Tibial nerve (tissue), 4 donors: ENCODE data around the gene MICAL2.

Experiments
- EP300 ChIP-seq, 2 donors: sonication (generic); formaldehyde crosslinking; IDR thresholded peaks; one replicate each; pipeline ENCODE4 v1.6.1; 2017; ENCODE audit warnings: antibody characterized with exemption in 2 of 2, mild to moderate bottlenecking in 1 of 2
- TF ChIP-seq, protein P1 (sequence below), 5 experiments: fragments of 200-600 bp in 3 of 5; fragments of 450-650 bp in 2 of 5; sonication (generic) in 3 of 5; IDR thresholded peaks; one replicate each; pipeline ENCODE4 v1.5.1; 2016 to 2019; ENCODE audit warnings: antibody characterized with exemption in 5 of 5, mild to moderate bottlenecking in 3 of 5, moderate library complexity in 2 of 5

DNA sequence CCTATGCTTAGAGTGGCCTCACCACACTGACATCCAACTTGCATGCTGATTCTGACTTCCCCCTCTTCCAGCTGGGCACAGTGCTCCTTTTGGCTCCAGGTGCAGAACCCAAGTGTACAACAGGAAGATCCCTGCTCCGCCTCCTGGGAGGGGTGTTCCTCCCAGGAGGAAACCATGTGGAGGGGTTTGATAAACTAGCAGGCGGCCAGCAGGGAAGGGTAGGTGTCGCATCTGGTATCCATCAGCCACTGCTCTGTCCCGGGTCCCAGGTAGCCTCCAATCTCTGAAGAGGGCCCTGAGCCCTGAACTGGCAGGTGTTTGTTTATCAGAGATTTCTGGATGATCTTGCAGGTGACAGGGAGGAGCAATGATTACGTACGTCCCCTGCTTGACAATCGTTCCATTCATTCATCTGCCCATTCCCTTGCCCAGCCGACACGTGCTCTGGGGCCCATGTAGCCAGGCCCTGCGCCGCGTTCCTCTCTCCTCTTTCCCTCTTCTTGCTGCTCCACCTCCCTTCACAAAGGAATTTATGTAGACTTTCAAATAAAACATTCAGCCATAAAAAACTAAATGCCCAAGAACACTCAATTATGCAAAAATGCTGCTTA lies 41.2 kb upstream of the MICAL2 start:
- no peak for TF ChIP-seq EP300 (IDR thresholded peaks at IDR 0.05)
- TF ChIP-seq, protein P1, sequence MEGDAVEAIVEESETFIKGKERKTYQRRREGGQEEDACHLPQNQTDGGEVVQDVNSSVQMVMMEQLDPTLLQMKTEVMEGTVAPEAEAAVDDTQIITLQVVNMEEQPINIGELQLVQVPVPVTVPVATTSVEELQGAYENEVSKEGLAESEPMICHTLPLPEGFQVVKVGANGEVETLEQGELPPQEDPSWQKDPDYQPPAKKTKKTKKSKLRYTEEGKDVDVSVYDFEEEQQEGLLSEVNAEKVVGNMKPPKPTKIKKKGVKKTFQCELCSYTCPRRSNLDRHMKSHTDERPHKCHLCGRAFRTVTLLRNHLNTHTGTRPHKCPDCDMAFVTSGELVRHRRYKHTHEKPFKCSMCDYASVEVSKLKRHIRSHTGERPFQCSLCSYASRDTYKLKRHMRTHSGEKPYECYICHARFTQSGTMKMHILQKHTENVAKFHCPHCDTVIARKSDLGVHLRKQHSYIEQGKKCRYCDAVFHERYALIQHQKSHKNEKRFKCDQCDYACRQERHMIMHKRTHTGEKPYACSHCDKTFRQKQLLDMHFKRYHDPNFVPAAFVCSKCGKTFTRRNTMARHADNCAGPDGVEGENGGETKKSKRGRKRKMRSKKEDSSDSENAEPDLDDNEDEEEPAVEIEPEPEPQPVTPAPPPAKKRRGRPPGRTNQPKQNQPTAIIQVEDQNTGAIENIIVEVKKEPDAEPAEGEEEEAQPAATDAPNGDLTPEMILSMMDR (IDR thresholded peaks at IDR 0.05), result no peak
